Stimulated activated CD4-positive, alpha-beta T cell treated with anti-CD3 and anti-CD28 coated beads, Interleukin-2, amount 100 ng/mL, for 24 hours (primary cell): Measurements from ENCODE around the gene XPNPEP2.
"Not testable (repeated sequence)": the region's sequence is repeated elsewhere in the genome, so short reads cannot be mapped to it uniquely, and the experiment has no call there.

Experiments
- DNase-seq, 2 donors: peaks; one replicate each; pipeline ENCODE4 v3.0.0-alpha.2; 2020

The XPNPEP2 gene

GRCh38 chrX:129719931-129720530 is 18.7 kb upstream of the XPNPEP2 start:
- DNase-seq: no peak

GRCh38 chrX:129720741-129721140 is 18.0 kb upstream of the XPNPEP2 start:
- DNase-seq: no peak

- no peak for DNase-seq
Measured at GRCh38 chrX:129721414-129721813, 17.4 kb upstream of the XPNPEP2 start.

- no peak for DNase-seq
Measured at GRCh38 chrX:129721870-129722269, 16.9 kb upstream of the XPNPEP2 start.

GRCh38 chrX:129723511-129723910 is 15.3 kb upstream of the XPNPEP2 start:
- no peak for DNase-seq

- no peak for DNase-seq
Measured at GRCh38 chrX:129724754-129725153, 14.0 kb upstream of the XPNPEP2 start.

GRCh38 chrX:129726307-129727111 is 12.3 kb upstream of the XPNPEP2 start:
- DNase-seq: peak; percentile 28 to 55

- no peak for DNase-seq
Measured at GRCh38 chrX:129728061-129728460, 10.7 kb upstream of the XPNPEP2 start.

- DNase-seq: no peak
Measured at GRCh38 chrX:129731228-129731627, 7.6 kb upstream of the XPNPEP2 start.

GRCh38 chrX:129732857-129733256 is 5.9 kb upstream of the XPNPEP2 start:
- no peak for DNase-seq

GRCh38 chrX:129733335-129733734 is 5.4 kb upstream of the XPNPEP2 start:
- no peak for DNase-seq

GRCh38 chrX:129736491-129736890 is 2.3 kb upstream of the XPNPEP2 start:
- DNase-seq: no peak

- DNase-seq: no peak
Measured at GRCh38 chrX:129737916-129738315, 863 bp upstream of the XPNPEP2 start.

- DNase-seq: no peak
Measured at GRCh38 chrX:129739578-129739977, 799 bp downstream of the XPNPEP2 start.

GRCh38 chrX:129741880-129742758 is 3.3 kb downstream of the XPNPEP2 start:
- DNase-seq: no peak

GRCh38 chrX:129742759-129743152 is 4.0 kb downstream of the XPNPEP2 start:
- not testable (repeated sequence) for DNase-seq

GRCh38 chrX:129743821-129744220 is 5.0 kb downstream of the XPNPEP2 start:
- no peak for DNase-seq

- DNase-seq: no peak
Measured at GRCh38 chrX:129744861-129745321, 6.1 kb downstream of the XPNPEP2 start.

- DNase-seq: no peak
Measured at GRCh38 chrX:129746557-129747470, 8.0 kb downstream of the XPNPEP2 start.

GRCh38 chrX:129747533-129747932 is 8.8 kb downstream of the XPNPEP2 start:
- DNase-seq: no peak

- DNase-seq: no peak
Measured at GRCh38 chrX:129748305-129748704, 9.5 kb downstream of the XPNPEP2 start.

- DNase-seq: no peak
Measured at GRCh38 chrX:129749069-129749468, 10.3 kb downstream of the XPNPEP2 start.
